ENCODE data around the gene RBM45.
"Not testable (repeated sequence)": the region's sequence is repeated elsewhere in the genome, so short reads cannot be mapped to it uniquely, and the experiment has no call there.

RBM45 gene, protein sequence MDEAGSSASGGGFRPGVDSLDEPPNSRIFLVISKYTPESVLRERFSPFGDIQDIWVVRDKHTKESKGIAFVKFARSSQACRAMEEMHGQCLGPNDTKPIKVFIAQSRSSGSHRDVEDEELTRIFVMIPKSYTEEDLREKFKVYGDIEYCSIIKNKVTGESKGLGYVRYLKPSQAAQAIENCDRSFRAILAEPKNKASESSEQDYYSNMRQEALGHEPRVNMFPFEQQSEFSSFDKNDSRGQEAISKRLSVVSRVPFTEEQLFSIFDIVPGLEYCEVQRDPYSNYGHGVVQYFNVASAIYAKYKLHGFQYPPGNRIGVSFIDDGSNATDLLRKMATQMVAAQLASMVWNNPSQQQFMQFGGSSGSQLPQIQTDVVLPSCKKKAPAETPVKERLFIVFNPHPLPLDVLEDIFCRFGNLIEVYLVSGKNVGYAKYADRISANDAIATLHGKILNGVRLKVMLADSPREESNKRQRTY

DNA sequence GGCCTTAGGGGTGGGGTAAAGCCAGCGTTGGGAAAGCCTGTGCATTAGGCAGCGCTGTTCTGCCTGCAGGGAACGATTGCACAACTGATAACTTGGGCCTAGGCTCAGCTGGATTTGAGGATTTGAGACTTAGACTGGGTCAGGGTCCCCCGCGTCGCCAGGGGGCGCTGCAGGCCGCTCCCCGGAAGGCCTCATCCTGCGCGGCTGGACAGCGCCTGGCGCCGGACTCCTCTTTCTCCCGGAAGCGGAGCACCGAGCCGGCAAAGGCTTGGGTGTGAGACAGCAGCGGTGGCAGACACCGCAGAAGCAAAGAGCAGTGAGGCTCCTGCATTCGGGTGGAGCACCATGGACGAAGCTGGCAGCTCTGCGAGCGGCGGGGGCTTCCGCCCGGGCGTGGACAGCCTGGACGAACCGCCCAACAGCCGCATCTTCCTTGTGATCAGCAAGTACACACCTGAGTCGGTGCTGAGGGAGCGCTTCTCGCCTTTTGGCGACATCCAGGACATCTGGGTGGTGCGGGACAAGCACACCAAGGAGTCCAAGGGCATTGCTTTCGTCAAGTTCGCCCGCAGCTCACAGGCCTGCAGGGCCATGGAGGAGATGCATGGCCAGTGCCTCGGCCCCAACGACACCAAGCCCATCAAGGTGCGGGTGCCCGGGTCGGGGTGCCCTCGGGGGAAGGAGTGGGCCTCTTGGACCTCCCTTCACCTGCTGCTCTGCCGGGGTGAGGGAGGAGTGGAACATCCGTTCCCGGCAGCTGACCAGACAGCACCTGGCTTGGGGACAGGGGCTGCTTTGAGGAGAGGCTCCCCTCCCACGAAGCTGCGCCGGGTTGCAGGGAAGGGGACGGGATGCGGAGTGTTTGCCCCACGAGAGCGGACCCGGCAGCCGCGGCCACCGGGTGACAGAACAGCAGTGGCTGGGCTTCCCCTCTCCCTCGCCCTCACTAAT is at the start of gene RBM45:
Gene RBM45, plus strand, starts transcription at position 236 of the 951 bp plus-strand sequence. Its CDS starts 110 bp downstream, at position 346.
- no peak for FAIRE-seq

DNA sequence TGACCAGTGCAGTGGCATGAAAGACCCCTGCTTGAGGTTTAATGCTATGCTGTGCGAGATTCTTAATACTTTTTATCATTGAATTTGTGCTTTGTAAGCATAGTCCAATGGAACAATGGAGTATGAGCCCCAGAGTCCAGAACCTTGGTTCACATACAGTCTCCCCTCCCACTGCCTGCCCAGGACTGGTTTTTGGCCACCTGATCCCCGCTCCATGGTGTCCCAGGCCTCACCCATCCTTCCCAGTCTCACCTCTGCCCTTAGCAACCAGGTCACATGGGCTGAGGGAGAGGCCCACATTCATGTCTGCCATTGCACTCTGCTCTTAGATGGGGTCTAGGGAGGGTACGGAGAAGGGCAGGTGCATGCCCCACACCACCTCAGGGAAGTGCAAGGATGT is 45.9 kb upstream of the RBM45 start:
- no peak for FAIRE-seq

DNA sequence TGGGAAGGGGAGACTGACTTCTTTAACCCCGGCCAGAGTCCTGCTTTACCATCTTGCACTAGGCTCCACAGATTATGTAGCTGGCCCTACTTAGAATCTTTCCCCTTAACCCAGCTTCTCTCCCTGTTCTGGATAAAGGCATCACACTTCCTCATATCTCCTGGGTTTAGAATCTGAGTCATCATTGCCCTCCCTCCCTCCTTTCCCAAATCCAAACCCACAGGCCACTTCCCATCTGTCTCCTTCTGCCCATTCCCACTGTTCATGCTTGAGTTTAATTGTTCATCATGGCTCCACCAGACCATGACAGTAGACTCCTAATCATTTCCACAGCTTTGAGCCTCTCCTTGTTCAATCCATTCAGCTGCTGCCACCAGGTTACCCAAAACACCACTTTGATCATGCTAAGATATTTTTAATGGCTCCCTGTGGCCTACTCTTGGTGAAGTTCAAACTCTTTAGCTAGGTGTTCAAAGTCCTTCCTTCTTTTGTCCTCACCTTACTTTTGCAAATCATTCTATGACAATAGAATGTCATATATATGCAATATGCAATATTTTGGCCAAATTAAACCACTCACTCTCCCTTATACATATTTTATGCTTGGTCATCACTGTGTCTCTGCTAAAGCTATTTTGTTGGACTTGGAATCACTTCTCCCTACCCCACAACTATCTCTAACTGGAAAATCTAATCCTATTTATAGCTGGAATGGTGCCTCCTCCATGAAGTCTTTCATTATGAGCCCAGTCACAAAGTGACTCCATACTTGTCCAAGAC is 45.2 kb upstream of the RBM45 start:
- no peak for FAIRE-seq

DNA sequence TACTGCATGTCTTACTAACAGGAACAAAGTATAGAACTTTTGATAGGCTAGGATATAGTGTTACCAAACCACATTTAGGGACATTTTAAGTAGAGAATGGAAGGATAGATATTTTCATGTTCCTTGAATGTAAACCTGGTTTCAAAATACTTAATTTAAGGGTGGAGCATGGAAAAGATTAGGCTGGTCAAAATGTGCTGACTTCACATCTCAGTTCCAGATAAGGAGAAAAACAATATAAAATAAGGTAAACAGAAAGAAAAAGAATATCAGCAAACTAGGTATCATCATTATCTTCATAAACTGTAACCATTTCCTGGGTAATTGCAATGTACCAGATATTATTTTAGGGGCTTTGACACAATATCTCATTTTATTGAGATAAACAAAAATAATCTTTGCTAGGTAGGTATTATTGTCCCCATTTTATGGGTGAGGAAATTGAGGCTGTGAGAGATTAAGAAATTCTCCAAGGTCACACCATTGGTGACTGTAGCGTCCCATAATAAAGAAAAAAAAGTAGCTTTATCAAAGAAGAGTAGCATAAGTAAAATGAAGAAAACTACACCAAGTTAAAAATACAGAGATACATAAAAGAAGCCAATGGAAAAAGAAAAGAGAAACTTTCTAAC is 43.3 kb upstream of the RBM45 start:
- no peak for FAIRE-seq

DNA sequence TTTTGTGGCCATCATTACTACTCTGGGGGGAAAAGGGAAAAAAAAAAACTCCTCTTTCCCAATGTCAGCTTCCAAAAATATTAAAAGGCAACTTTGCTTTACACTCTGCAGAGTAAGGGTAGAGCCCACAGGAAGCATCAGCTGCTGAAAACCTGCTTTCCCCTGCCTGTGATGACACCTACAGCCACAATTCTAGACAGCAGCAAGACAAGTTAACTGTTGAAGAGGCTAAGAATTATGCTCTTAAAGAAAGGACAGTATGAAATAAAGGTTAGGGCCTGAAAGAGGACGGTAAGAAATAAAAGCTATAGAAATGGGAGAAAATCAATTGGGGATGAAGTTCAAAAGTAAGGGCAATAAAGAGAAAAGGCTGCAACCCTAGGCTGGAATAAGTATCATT is 42.7 kb upstream of the RBM45 start:
- no peak for FAIRE-seq

DNA sequence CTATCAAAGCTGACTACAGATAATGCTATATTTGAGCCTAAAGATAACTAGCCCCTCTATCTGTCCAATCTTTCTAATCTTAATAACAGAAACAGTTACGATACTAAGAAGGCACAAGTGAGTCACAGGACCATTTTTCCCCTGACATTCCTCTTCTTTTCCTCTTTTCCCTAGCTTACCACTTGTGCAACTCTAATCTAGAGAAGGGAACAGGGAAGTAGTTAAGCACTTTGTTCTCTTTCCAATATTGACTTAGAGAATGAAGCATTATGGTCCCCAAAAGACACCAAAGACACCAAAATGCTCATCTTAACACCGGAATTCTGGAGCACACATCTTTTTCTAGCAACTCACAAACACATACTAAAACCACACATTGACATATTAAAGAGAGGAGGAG is 41.4 kb upstream of the RBM45 start:
- FAIRE-seq = no peak

DNA sequence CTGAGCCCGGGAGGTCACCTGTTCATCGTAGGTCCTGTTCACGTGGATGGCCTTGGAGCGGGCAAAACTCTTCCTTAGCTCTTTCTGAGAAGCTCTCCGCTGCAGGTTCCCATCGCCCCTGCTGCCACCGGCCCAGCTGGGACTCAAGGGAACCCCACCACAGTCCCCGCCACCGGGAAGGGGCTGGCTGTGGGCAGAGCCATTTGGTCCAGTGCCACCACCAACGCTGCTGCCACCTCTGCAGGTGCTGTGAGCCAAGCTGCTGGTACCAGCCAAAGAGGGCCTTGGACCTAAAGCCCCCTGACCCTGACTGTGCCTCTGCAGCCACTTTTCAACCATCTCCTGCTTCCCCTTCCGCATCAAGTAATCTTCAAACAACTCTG is 40.2 kb upstream of the RBM45 start:
- FAIRE-seq = no peak

DNA sequence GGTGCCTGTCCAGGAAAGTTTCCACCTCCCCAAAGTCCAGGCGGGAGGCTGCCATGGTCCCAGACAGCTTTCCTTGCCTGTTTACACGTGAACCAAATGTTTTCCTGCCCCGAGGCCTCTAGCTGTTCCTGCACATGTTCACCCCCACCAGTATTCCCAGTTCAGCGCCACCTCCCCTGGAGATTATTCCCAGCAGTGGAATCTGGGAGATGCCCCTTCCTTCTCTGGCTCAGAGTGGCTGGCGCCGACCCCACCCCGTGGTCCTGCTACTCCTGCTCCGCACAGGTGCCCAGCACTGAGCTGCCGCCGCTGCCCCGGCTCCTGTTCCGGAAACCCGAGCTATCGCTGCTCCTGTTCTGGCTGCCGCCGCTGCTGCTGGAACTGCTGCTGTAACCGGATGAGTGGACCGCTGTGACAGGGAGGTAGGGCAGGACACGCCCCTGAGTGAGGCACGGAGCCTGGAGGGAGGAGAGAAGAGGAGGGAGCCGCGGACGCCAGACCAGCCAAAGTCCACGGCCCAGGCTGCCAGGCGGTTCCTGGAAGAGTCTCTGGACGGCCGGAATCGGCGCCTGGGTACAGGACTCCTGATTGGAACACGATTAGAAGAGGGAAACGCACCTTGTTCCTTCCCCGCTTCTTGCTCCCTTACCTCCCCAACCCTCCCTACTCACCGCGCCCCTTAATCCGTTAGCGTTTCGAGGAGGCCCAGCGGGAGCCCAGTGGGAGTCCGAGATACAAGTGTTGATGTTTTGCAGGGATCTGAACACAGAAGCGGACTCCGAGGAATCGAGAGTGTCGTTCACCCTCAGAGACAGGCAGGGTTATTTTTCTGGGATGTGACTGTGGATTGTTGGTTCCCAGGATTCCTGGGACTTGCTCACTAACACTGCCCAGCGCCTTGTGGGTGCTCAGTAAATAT is 39.6 kb upstream of the RBM45 start, which contains the start of gene PDE11A:
Gene PDE11A, minus strand, starts transcription at position 395 of the 919 bp plus-strand sequence. Its CDS starts 340 bp downstream, at position 55.
- FAIRE-seq = no peak

DNA sequence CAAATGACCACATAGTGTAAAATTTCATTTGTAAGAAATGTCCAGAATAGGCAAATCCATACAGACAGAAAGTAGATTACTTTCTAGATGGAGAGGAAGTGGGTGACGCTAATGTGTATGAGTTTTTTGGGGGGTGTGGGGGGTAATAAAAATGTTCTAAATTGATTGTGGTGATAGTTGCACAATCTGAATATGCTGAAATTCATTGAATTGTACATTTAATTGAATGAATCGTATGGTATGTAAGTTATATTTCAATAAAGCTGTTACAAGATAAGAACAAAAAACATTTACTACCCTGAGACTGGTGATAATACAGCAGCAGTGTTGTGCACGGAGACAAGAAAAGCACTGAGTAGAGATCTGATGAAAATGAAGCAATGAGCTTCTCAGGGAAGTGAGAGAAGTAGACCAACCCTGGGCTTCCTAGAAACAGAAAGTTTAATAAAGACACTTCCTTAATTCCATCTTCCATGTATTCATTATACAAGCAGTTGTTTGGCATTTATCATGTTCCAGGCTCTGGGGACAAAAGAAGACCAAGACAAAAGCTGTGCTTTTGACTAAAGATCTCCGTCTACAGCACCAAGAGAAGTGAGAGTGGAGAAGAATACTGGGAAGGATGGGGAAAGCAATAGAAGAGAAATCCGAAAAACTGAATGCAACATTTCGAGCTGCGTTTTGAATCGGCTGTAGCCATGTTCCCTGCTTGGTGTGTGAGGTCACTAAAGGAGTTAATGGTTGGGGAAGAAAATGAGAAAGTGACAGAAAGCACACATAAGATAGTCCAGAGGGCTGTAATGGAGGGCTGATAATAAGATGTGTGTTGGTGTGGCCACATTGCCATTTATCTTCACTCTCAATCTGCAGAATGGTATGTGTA is 37.9 kb upstream of the RBM45 start:
- FAIRE-seq = no peak

DNA sequence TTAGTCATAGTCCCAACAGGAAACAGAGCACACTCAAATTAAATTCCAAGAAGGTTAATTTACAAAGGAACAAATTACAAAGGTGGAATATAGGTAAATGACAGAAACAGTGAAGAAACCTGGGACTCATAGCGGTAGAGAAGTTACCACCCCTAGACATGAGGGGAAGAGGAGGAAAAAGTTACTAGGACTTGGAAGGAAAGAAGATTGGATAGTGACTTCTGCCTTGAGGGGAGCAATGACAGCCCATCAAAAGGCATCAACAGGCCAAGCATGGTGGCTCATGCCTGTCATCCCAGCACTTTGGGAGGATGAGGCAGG is 37.3 kb upstream of the RBM45 start:
- FAIRE-seq = no peak

DNA sequence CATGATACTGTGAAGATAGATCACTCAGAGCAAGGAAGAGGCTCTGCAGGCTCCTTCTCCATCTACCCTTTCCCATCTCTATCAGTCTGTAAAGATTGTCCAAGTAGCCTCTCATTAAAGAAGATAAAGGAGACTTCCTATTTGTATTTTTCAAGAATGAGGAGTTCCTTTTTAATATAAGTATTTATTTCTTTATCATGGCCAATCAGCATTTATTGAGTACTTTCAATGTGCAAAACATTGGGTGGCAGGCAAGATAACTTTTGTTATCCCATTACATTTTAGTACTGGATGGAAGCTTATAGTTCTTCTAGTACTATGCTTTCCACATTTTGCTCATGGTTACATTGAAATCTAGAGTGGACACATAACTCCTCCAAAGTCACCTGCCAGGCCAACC is 36.1 kb upstream of the RBM45 start:
- FAIRE-seq = no peak

DNA sequence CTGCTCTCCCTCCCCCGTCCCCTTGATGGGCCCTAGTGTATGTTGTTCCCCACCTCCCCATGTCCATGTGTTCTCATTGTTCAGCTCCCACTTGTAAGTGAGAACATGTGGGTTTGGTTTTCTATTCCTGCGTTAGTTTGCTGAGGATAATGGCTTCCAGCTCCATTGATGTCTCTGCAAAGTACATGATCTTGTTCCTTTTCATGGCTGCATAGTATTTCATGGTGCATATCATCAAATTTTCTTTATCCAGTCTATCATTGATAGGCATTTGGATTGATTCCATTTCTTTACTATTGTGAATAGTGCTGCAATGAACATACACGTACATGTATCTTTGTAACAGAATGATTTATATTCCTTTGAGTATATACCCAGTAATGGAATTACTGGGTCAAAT is 33.0 kb upstream of the RBM45 start:
- FAIRE-seq = not testable (repeated sequence)

DNA sequence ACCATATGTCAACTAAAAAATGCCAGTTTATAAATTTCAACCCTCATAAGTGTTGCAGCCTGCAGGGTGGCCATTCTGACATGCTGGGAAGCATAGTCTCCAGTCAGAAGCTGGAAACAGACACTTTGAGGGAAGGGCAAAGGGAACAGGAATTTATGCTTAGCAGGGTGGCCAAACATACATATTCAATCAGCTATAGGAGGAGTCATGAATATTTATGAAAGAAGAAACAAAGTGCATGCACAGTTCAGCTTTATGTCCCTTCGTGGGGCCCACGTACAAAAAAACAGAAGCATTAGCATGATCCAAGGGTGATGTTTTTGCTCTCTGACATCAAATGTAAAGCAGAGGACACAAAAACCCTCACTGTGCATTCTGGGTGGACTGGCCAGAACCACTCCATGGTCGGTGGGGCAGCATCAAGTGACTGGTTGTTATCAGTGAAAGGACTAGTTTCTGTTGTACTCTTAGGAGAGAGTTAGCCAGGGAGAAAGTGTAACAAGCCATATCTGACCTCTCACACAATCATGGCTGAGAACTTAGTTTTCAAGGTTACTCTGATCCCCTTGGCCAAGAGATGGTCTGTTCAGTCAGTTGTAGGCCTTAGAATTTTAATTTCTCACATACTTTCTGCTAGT is 29.7 kb upstream of the RBM45 start:
- FAIRE-seq = no peak

DNA sequence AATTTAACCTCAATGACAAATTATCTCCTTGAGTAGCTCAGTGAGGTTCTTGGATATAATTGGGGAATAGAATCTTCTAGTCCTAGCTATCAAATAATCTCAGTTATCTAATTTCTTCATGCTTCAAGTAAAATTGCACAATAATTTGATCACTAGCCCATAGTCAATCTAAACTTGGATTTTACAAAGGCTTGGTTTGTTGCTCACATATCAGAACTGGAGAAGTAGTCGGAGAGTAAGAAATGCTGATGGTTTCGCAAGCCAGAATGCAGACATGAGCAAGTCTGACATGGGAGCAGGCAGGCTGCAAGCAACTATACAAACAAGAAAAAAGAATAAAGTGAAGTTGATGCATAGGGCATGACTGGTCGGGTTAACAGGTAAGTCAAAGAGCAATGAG is 28.0 kb upstream of the RBM45 start:
- FAIRE-seq = no peak

DNA sequence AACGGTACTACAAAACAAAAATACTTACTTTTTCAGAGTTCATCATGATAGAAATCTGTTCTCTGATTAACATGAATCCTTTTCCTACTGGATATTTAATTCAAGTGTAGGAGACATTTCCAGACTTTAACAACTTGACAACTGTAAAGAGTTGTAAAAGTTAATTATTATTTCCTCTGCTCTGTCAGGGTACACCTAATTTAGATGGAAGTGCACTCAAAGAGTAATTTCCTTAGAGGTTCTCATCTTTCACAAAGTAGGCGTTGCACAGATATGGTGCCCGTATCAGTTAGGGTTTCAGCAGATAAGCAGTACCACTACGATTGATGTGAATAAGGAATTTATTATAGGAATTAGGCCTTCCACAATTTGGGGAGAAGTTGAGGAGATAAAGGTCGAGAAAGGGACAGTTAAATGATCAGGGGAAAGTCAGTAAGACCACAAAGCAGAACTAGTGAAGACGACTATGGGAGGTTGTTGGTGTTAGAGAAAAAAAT is 23.4 kb upstream of the RBM45 start:
- no peak for FAIRE-seq

DNA sequence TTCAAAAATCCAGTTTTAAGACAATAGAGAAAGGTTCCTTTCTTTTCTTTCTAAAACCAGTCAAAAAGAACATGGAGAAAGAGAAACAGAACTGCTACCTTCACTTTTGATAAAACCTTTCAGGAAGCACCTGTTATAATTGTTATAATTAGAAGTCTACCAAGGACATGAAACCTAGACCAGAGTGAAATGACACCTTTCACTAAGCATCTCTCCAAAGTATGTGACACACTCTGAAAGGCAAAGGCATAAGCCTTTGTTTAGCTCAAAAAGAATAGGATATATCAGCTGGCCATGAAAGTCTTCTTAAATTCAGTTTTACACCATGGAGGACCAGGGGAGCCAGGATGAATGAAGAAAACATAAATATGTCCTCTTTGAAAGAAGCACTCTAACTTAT is 18.8 kb upstream of the RBM45 start:
- no peak for FAIRE-seq

DNA sequence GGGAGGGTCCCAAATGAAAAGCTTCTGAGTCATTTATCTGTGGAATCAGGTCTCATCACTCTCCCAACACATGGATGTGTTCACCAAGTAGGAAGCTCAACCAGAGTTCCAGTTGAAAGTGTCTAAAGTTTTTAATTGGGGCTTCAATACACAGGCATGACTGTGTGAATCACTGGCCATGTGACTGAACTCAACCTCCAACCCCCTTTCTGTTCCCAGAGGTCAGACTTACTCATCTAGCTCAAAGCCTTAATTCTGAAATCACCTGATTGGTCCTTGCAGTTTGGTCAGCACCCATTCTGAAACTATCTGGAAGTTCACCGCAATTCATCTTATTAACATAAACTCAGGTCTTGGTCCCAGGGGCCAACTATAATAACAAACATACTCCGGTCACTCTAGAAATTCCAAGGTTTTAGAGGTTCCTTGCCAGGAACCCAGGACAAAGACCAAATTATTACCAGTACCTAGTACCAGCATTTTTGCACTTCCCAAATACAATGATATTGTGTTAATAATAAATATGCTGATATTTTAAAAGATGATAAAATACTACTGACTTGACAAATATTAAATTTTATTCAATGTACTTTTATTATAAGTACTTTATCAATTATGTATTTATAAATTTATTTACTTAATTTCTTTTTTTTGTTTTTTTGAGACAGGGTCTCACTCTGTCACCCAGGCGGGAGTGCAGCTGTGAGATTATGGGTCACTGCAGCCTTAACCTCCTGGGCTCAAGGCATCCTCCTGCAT is 10.7 kb upstream of the RBM45 start:
- FAIRE-seq = peak; percentile 14

DNA sequence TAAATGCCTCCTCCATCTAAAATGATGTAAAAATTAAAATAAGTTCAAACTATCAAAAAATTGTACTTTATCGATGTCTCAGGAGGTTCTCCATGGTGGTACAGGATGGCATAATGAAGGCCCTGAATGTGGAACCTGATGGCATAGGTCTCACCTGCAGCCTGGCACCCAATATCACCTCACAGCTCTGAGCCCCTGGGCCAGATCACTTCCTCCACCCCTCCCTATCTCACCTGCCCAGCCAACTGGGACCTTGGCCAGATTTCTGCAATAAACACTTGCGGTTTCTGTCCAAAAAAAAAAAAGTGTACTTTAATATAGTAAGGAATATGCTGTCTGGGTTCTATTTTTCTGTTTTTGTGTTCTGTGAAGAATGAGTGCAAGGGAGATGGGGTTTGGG is 6.7 kb upstream of the RBM45 start:
- no peak for FAIRE-seq

DNA sequence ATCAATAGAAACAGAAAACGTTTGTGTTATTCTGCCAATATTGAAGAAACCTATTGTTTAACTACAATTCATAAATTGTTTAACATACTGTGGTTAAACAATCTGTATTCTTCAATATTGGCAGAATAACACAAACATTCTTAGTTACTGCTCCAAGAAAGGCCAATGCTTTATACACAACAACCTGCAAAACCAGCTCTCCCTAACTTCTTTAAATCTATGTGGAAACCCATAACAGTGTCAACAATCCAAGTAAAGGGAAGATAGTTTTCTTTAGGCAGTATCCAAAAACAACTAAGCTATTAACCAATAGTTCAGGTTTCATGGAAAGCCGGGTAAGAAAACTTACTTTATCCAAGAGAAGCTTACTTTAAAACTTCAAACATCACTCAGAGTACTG is 6.2 kb upstream of the RBM45 start:
- FAIRE-seq = no peak

Measured in colon (tissue), 2 donors.